IPS-18a (cell line): ENCODE results near the gene NDUFB10.

Source experiments
- H3K27ac ChIP-seq: one replicate; pipeline ENCODE4 v1.5.1; 2013; ENCODE audit warnings: low read length
- H3K27me3 ChIP-seq: one replicate; pipeline ENCODE4 v1.6.1; 2013; ENCODE audit warnings: mild to moderate bottlenecking, low read length; ENCODE audit not compliant: control insufficient read depth, insufficient read depth
- H3K36me3 ChIP-seq: one replicate; pipeline ENCODE4 v1.6.1; 2013; ENCODE audit warnings: low read depth, low read length; ENCODE audit not compliant: control insufficient read depth
- H3K4me1 ChIP-seq: one replicate; pipeline ENCODE4 v1.6.1; 2013; ENCODE audit warnings: low read depth, low read length; ENCODE audit not compliant: control insufficient read depth
- H3K4me3 ChIP-seq: one replicate; pipeline ENCODE4 v1.5.1; 2013; ENCODE audit warnings: low read length
- H3K9ac ChIP-seq: one replicate; pipeline ENCODE4 v1.6.1; 2013; ENCODE audit warnings: mild to moderate bottlenecking, low read length, moderate library complexity
- H3K9me3 ChIP-seq: one replicate; pipeline ENCODE4 v1.6.1; 2013; ENCODE audit warnings: low read depth, low read length; ENCODE audit not compliant: control insufficient read depth

NDUFB10 gene

GRCh38 chr16:1966460-1966859, 7.1 kb downstream of the NDUFB10 start, which contains the start of gene RNF151:
Gene RNF151 (plus strand): TSS chr16:1966856. CDS start chr16:1966882, 26 bp downstream.
- Histone ChIP-seq H3K36me3 (peaks cover 26% of the 10 kb centered on the region), H3K27ac (no peak within 1 kb of the TSS), H3K4me3 (peak within 1 kb of the TSS; percentile 80), H3K9ac (peak within 1 kb of the TSS; percentile 91), H3K27me3 (no peaks in the 10 kb centered on the region), H3K9me3 (no peaks in the 10 kb centered on the region), H3K4me1 (peaks cover 4% of the 10 kb centered on the region)

DNA sequence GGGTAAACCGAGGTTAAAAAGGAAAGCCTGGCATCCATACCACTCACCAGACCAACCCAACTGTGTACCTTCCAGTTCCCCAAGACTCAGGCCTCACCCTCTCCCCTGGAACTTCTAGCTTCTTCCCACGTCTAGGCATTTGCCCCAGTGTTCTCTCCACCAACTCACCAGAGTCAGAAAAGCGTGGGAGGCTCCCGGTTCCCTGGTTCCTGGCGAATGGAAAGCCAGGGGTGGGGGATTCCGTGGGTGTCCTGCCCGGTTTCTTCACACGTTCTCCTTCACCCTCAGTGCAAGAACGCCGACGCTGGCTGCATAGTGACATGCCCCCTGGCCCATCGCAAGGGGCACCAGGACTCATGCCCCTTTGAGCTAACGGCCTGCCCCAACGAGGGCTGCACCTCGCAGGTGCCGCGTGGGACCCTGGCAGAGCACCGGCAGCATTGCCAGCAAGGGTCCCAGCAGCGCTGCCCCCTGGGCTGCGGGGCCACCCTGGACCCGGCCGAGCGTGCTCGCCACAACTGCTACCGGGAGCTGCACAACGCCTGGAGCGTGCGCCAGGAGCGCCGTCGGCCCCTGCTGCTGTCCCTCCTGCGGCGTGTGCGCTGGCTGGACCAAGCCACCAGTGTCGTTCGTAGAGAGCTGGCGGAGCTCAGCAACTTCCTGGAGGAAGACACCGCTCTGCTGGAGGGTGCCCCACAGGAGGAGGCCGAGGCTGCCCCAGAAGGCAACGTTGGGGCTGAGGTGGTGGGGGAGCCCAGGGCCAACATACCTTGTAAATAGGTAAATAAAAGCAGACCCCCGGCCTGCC, 9.0 kb downstream of the NDUFB10 start:
- Histone ChIP-seq H3K27me3 (no peaks in the 10 kb centered on the region), H3K4me1 (no peaks in the 10 kb centered on the region), H3K4me3 (no peak overlapping the region), H3K9me3 (no peaks in the 10 kb centered on the region), H3K36me3 (peaks cover 8% of the 10 kb centered on the region), H3K9ac (no peak overlapping the region), H3K27ac (no peak overlapping the region)

DNA sequence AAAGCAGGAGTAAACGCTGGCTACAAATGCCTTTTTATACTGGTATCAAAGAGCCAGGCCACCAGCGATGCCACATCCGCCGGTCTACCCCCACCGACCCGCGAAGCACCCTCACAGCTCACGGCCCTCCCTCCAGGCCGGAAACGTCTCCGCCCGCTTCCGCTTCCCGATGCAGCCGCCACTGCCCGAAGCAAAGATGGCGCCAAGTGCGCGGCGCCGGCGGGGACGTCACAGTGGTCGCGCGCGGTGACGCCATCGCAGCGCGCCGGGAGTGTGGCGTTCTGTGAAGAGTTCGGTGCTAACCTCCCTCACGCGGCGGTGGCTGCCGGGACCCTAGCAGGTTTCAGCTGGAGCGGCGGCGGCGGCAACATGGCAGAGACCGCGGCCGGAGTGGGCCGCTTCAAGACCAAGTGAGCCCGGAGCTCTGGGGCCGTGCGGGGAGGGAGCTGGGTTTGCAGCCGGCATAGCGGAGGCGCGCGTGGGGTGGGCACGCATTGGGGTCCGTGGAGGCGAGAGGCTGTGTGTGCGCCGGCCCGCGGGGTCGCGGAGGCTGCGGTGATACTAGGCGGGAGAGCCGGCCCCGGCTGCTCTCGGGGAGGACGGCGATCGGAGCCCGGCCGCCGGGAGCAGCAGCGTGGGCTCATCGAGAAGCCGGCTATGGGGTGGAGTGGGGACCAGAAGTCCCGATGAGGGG, 12.6 kb downstream of the NDUFB10 start, which contains the start of gene TBL3:
Gene TBL3 (plus strand): TSS at position 258 of the 694 bp plus-strand sequence. CDS start 112 bp downstream, at position 370.
- Histone ChIP-seq H3K9ac (peak within 1 kb of the TSS; percentile 70), H3K4me3 (peak within 1 kb of the TSS; percentile 71), H3K4me1 (no peaks in the 10 kb centered on the region), H3K27ac (peak within 1 kb of the TSS; percentile 25), H3K36me3 (peaks cover 26% of the 10 kb centered on the region), H3K9me3 (no peaks in the 10 kb centered on the region), H3K27me3 (no peaks in the 10 kb centered on the region)

- Histone ChIP-seq H3K4me3 (peak overlapping the region; percentile 71), H3K4me1 (no peaks in the 10 kb centered on the region), H3K36me3 (peaks cover 28% of the 10 kb centered on the region), H3K9me3 (no peaks in the 10 kb centered on the region), H3K27me3 (no peaks in the 10 kb centered on the region), H3K9ac (peak overlapping the region; percentile 70), H3K27ac (no peak overlapping the region)
Measured at GRCh38 chr16:1972490-1972877, 13.1 kb downstream of the NDUFB10 start.

DNA sequence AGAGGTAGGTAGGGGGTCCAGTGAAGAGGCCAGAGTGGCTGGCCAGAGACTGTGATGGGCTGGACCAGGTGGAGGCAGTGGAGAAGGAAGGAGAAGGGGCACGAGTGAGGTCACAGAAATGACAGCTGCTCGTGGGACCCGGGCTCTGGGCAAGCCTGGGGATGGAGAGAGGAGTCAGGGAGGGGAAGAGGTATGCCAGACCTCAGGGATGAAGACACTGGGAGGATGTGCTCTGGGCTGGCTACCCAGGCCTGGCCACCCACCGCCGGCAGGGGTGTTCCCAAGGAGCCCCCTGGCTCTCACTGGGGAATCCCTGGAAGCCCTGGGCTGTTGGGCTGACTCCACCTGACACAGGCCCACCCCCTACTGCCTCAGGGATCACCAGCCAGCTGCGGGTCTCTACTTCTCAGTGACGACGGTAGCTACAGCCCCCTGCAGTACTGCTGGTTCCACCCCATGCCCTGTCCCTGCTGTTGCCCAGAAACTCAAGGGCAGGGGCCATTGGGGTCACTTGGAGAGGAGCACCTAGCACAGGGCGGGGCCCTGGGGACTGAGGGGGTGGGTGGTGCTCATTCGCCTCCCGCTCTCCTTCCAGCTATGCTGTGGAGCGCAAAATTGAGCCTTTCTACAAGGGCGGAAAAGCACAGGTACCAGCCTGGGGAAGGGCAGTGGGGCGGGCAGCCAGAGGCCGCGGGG, 14.3 kb downstream of the NDUFB10 start:
- H3K27me3 ChIP-seq: no peaks in the 10 kb centered on the region
- no peak overlapping the region for H3K4me3 ChIP-seq
- no peak overlapping the region for H3K9ac ChIP-seq
- H3K4me1 ChIP-seq: no peaks in the 10 kb centered on the region
- H3K27ac ChIP-seq: no peak overlapping the region
- H3K36me3 ChIP-seq: peaks cover 28% of the 10 kb centered on the region
- H3K9me3 ChIP-seq: no peaks in the 10 kb centered on the region

DNA sequence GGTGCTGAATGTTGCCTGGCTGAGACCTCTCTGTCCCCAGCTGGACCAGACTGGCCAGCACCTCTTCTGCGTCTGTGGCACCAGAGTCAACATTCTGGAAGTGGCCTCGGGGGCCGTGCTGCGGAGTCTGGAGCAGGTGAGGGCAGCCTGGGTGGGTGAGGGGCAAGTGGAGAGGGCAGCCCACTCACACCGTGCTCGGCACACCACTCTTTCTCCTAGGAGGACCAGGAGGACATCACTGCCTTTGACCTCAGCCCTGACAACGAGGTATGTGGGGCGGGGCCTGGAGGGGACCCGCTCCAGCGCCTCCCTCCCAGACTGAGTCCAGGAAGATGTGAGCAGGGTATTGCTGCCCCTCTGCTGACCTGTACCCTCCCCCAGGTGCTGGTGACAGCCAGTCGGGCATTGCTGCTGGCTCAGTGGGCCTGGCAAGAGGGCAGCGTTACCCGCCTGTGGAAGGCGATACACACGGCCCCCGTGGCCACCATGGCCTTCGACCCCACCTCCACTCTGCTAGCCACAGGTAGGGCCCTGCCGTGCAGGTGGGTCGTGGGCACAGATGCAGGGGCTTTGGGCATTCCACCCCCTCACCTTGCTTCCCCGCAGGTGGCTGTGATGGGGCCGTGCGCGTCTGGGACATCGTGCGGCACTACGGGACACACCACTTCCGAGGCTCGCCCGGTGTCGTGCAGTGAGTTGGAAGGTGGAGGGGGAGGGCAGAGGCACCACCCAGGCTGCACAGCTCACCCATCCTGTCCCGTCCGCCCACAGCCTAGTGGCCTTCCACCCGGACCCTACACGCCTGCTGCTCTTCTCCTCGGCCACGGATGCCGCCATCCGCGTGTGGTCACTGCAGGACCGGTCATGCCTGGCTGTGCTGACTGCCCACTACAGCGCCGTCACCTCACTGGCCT, 15.1 kb downstream of the NDUFB10 start:
- H3K4me1 ChIP-seq: no peaks in the 10 kb centered on the region
- H3K4me3 ChIP-seq: no peak overlapping the region
- no peaks in the 10 kb centered on the region for H3K9me3 ChIP-seq
- H3K27ac ChIP-seq: no peak overlapping the region
- H3K36me3 ChIP-seq: peaks cover 28% of the 10 kb centered on the region
- H3K27me3 ChIP-seq: peaks cover 2% of the 10 kb centered on the region
- no peak overlapping the region for H3K9ac ChIP-seq

DNA sequence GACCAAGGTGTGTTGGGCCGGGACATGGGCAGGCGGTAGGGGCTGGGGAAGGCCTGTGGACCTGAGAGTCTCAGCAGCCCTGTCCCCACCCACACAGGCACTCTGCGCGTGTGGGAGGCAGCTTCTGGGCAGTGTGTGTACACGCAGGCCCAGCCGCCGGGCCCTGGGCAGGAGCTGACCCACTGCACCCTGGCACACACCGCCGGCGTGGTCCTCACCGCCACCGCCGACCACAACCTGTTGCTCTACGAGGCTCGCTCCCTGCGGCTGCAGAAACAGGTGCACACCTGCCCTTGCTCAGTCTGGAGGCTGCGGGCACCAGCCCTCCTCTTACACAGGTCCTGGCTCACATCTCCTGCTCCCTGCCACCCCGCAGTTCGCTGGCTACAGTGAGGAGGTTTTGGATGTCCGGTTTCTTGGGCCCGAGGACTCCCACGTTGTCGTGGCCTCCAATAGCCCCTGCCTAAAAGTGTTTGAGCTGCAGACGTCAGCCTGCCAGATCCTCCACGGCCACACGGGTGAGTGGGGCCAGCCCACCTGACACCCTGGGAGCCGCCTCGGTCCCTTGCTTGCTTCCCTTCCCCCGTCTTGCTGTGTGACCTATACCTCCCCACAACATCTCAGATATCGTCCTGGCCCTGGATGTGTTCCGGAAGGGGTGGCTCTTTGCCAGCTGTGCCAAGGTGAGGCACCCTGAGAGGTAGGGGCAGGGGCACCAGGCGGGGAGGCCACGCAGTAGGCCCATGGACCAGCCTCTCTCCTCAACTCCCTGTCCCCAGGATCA, 16.3 kb downstream of the NDUFB10 start:
- Histone ChIP-seq H3K9me3 (no peaks in the 10 kb centered on the region), H3K4me3 (no peak overlapping the region), H3K4me1 (peaks cover 8% of the 10 kb centered on the region), H3K27me3 (peaks cover 14% of the 10 kb centered on the region), H3K36me3 (peaks cover 28% of the 10 kb centered on the region), H3K9ac (no peak overlapping the region), H3K27ac (no peak overlapping the region)

- Histone ChIP-seq H3K27ac (no peak overlapping the region), H3K36me3 (peaks cover 28% of the 10 kb centered on the region)
Measured at GRCh38 chr16:1976216-1976520, 16.8 kb downstream of the NDUFB10 start.

GRCh38 chr16:1976951-1977874, 17.9 kb downstream of the NDUFB10 start:
- Histone ChIP-seq H3K4me1 (peaks cover 9% of the 10 kb centered on the region), H3K9me3 (no peaks in the 10 kb centered on the region), H3K4me3 (no peak overlapping the region), H3K27me3 (peaks cover 30% of the 10 kb centered on the region), H3K27ac (no peak overlapping the region), H3K36me3 (peaks cover 28% of the 10 kb centered on the region), H3K9ac (no peak overlapping the region)

More at GRCh38 chr16:1976216-1976520, 16.8 kb downstream of the NDUFB10 start:
- H3K9ac ChIP-seq: no peak overlapping the region
- peaks cover 20% of the 10 kb centered on the region for H3K27me3 ChIP-seq
- peaks cover 9% of the 10 kb centered on the region for H3K4me1 ChIP-seq
- no peaks in the 10 kb centered on the region for H3K9me3 ChIP-seq
- no peak overlapping the region for H3K4me3 ChIP-seq

GRCh38 chr16:1977875-1978268, 18.5 kb downstream of the NDUFB10 start:
- H3K9me3 ChIP-seq: no peaks in the 10 kb centered on the region
- no peak overlapping the region for H3K4me3 ChIP-seq
- peaks cover 37% of the 10 kb centered on the region for H3K27me3 ChIP-seq
- no peak overlapping the region for H3K9ac ChIP-seq
- H3K27ac ChIP-seq: no peak overlapping the region
- H3K36me3 ChIP-seq: peaks cover 28% of the 10 kb centered on the region
- peaks cover 9% of the 10 kb centered on the region for H3K4me1 ChIP-seq
